GM12878 (cell line): Measurements from ENCODE around the gene GADD45A. TPM values are rescaled to one million over a fixed set of nuclear protein-coding genes. Genes with fewer than 3 reads are reported as not detected.

Experiments used
- ATAC-seq: fragments of 200-7000 bp; cut with Tn5 transposase; 3 replicates; pipeline ENCODE4 v1.9.1; 2020; ENCODE audit warnings: mild to moderate bottlenecking, moderate library complexity
- BruUV-seq: library from RNA; stranded (reverse); fragments of 400-500 nt; replicated peaks from 2 replicates; lab custom pipeline; 2021; lab: Mats Ljungman, UMichigan
- CTCF ChIA-PET: fragments of 300-600 bp; sonication (Branson Sonifier 250); formaldehyde crosslinking; extraction: SDS; loops from one replicate; lab custom pipeline; 2021; ENCODE audit warnings: inconsistent platforms; lab: Yijun Ruan, JAX
- POLR2A ChIA-PET: fragments of 350-600 bp; formaldehyde crosslinking; extraction: SDS; loops from one replicate; lab custom pipeline; 2021; ENCODE audit warnings: inconsistent platforms; lab: Charles Lee
- RAD21 ChIA-PET: fragments of 300-600 bp; sonication (Branson Sonifier 250); formaldehyde crosslinking; loops from one replicate; lab custom pipeline; 2023; ENCODE audit warnings: antibody characterized with exemption; ENCODE audit not compliant: unreplicated experiment; lab: Charles Lee
- SMC1A ChIA-PET: fragments of 300-600 bp; sonication (Branson Sonifier 250); formaldehyde crosslinking; loops from one replicate; lab custom pipeline; 2023; ENCODE audit not compliant: unreplicated experiment, uncharacterized antibody; lab: Charles Lee
- DNase-seq: peaks from one replicate; pipeline ENCODE4 v3.0.0-alpha.2; 2011; ENCODE audit warnings: low read depth, low spot score
- FAIRE-seq: peaks from 3 replicates; lab custom pipeline; 2011; peaks lifted over from hg19 to GRCh38; lab: Jason Lieb, UNC
- H2AFZ ChIP-seq: 2 replicates; pipeline ENCODE4 v1.6.0; 2011; ENCODE audit warnings: low read depth, low read length, control low read depth; ENCODE audit not compliant: control insufficient read depth
- H3K27ac ChIP-seq: 2 replicates; pipeline ENCODE4 v1.5.1; 2011; ENCODE audit warnings: control low read depth; ENCODE audit not compliant: control insufficient read depth, insufficient read depth
- H3K27me3 ChIP-seq, 2 experiments: replicated peaks in 1 of 2; 2 replicates each; pipeline versions ENCODE4 v1.6.0 to v1.6.1; 2011; ENCODE audit warnings: low read length in 1 of 2; ENCODE audit not compliant: control insufficient read depth in 2 of 2, insufficient read depth in 2 of 2
- H3K36me3 ChIP-seq, 2 experiments: 2 replicates each; pipeline ENCODE4 v1.5.1; 2011; ENCODE audit warnings: low read length in 1 of 2; ENCODE audit not compliant: control insufficient read depth in 2 of 2, insufficient read depth in 2 of 2
- H3K4me1 ChIP-seq: 2 replicates; pipeline ENCODE4 v1.6.1; 2011; ENCODE audit warnings: mild to moderate bottlenecking, low read length, moderate library complexity, mixed read lengths; ENCODE audit not compliant: control insufficient read depth, insufficient read depth
- H3K4me2 ChIP-seq: 2 replicates; pipeline ENCODE4 v1.6.0; 2011; ENCODE audit warnings: control low read depth; ENCODE audit not compliant: control insufficient read depth, insufficient read depth
- H3K4me3 ChIP-seq: fragments of 200-600 bp; sonication (generic); 2 replicates; pipeline ENCODE4 v1.5.1; 2016
- H3K79me2 ChIP-seq: 2 replicates; pipeline ENCODE4 v1.6.0; 2011; ENCODE audit warnings: low read length; ENCODE audit not compliant: control insufficient read depth, insufficient read depth
- H3K9ac ChIP-seq: 2 replicates; pipeline ENCODE4 v1.8.0; 2011; ENCODE audit warnings: low read length, control low read depth, mixed read lengths; ENCODE audit not compliant: control insufficient read depth, insufficient read depth
- H3K9me3 ChIP-seq: replicated peaks from 3 replicates; pipeline ENCODE4 v1.5.1; 2011; ENCODE audit warnings: mild to moderate bottlenecking, low read length; ENCODE audit not compliant: control insufficient read depth, insufficient read depth
- H4K20me1 ChIP-seq: 2 replicates; pipeline ENCODE4 v1.6.0; 2011; ENCODE audit not compliant: control insufficient read depth, insufficient read depth
- ASH2L ChIP-seq: fragments of 300-600, 200-600 bp; sonication (generic); IDR thresholded peaks from 2 replicates; pipeline ENCODE4 v1.6.1; 2017; ENCODE audit warnings: low read depth, mild to moderate bottlenecking, borderline replicate concordance
- BHLHE40 ChIP-seq, 2 experiments: fragments of 450-650 bp in 1 of 2; IDR thresholded peaks; 2 replicates each; pipeline ENCODE4 v1.6.1; 2011 to 2017; ENCODE audit warnings: low read depth in 2 of 2, borderline replicate concordance in 1 of 2, improper control_type of control experiment in 1 of 2, low read length in 1 of 2, mild to moderate bottlenecking in 1 of 2
- CHD1 ChIP-seq: IDR thresholded peaks from 2 replicates; pipeline ENCODE4 v1.6.1; 2012; ENCODE audit warnings: low read depth, low read length, improper control_type of control experiment
- CHD2 ChIP-seq: IDR thresholded peaks from 2 replicates; pipeline ENCODE4 v1.6.1; 2011; ENCODE audit warnings: low read depth, low read length, improper control_type of control experiment, borderline replicate concordance
- DPF2 ChIP-seq: fragments of 450-650 bp; IDR thresholded peaks from 2 replicates; pipeline ENCODE4 v1.6.1; 2017; ENCODE audit warnings: mild to moderate bottlenecking
- EZH2 ChIP-seq: IDR thresholded peaks from 2 replicates; pipeline ENCODE4 v1.6.1; 2012; ENCODE audit warnings: low read depth, mild to moderate bottlenecking, control low read depth, inconsistent platforms, low read length, borderline replicate concordance; ENCODE audit not compliant: control insufficient read depth
- HDAC6 ChIP-seq: fragments of 200-600 bp; sonication (generic); IDR thresholded peaks from one replicate; pipeline ENCODE4 v1.8.0; 2017; ENCODE audit warnings: antibody characterized with exemption; ENCODE audit not compliant: unreplicated experiment
- IKZF2 ChIP-seq, 2 experiments: fragments of 450-650 bp; IDR thresholded peaks; 2 replicates each; pipeline ENCODE4 v1.6.1; 2017; ENCODE audit warnings: mild to moderate bottlenecking in 2 of 2, moderate library complexity in 2 of 2
- MEF2B ChIP-seq: fragments of 450-650 bp; IDR thresholded peaks from 2 replicates; pipeline ENCODE4 v1.6.1; 2018; ENCODE audit warnings: mild to moderate bottlenecking, moderate library complexity; ENCODE audit not compliant: partially characterized antibody, poor library complexity, severe bottlenecking
- NFYB ChIP-seq: IDR thresholded peaks from 2 replicates; pipeline ENCODE4 v1.6.1; 2011; ENCODE audit warnings: low read depth, mild to moderate bottlenecking, low read length, improper control_type of control experiment, moderate library complexity; ENCODE audit not compliant: insufficient read depth
- RCOR1 ChIP-seq: conservative IDR thresholded peaks from 2 replicates; pipeline ENCODE4 v1.6.1; 2012; ENCODE audit warnings: low read depth, low read length, improper control_type of control experiment
- SPI1 ChIP-seq: IDR thresholded peaks from 2 replicates; pipeline ENCODE4 v1.6.1; 2011; ENCODE audit warnings: low read depth, mild to moderate bottlenecking, low read length, moderate library complexity, borderline replicate concordance; ENCODE audit not compliant: insufficient read depth
- SRF ChIP-seq, 2 experiments: IDR thresholded peaks; 2 replicates each; pipeline ENCODE4 v1.6.1; 2011; ENCODE audit warnings: low read depth in 2 of 2, low read length in 2 of 2, mild to moderate bottlenecking in 1 of 2, moderate library complexity in 1 of 2
- TBL1XR1 ChIP-seq: IDR thresholded peaks from 2 replicates; pipeline ENCODE4 v1.6.1; 2012; ENCODE audit warnings: low read depth, low read length, improper control_type of control experiment
- TCF12 ChIP-seq: IDR thresholded peaks from 2 replicates; pipeline ENCODE4 v1.6.1; 2011; ENCODE audit warnings: low read depth, mild to moderate bottlenecking, low read length
- YBX1 ChIP-seq: fragments of 450-650 bp; IDR thresholded peaks from 2 replicates; pipeline ENCODE4 v1.6.1; 2016; ENCODE audit warnings: antibody characterized with exemption
- ZBED1 ChIP-seq: IDR thresholded peaks from 2 replicates; pipeline ENCODE4 v1.6.1; 2016; ENCODE audit warnings: borderline replicate concordance
- ZBTB33 ChIP-seq: fragments of 450-650 bp; IDR thresholded peaks from 2 replicates; pipeline ENCODE4 v1.6.1; 2017; ENCODE audit warnings: mild to moderate bottlenecking
- WGBS: methylation state at CpG from one replicate; pipeline ENCODE4 v1.1.6; 2016; ENCODE audit warnings: low lambda C conversion rate; ENCODE audit not compliant: insufficient replicate concordance, insufficient coverage; ENCODE audit errors: missing lambda C conversion rate; 5-methylcytosine and 5-hydroxymethylcytosine counted together
- in situ Hi-C: fragments of 300-500 bp; cut with MboI; formaldehyde crosslinking; loops from 9 replicates; pipeline ENCODE4 v1.14.3; 2018; ENCODE audit warnings: mixed read lengths
- intact Hi-C: fragments of 100-400 bp; cut with micrococcal nuclease; formaldehyde crosslinking; loops from one replicate; pipeline ENCODE4 v1.14.2; 2022; ENCODE audit not compliant: unreplicated experiment
- polyA plus RNA-seq, 11 experiments: library from polyadenylated mRNA; depleted of rRNA in 4 of 11; unstranded in 6 of 11; stranded (reverse) in 5 of 11; fragments of >200 nt; fragmentation: Nextera tagmentation in 4 of 11; fragmentation: Illumina TruSeq in 1 of 11; extraction: Ambion mirVana in 4 of 11; extraction: Trizol in 1 of 11; gene quantifications; 1 replicate in 1 of 11; 2 replicates in 10 of 11; pipeline versions ENCODE4 v1.2.1 to v1.2.3, GENCODE V29; 2011 to 2016; ENCODE audit warnings: inconsistent platforms in 2 of 11, missing spikeins in 2 of 11, low read depth in 1 of 11
- total RNA-seq, 4 experiments: library from RNA; depleted of rRNA in 3 of 4; stranded (reverse); fragments of >200 nt in 3 of 4; fragmentation: Illumina TruSeq in 1 of 4; extraction: Trizol in 1 of 4; gene quantifications; 2 replicates each; pipeline versions ENCODE4 v1.2.1 to v1.2.3, GENCODE V29; 2013 to 2021

GADD45A gene
- total and polyA plus RNA-seq, 10 of the 15 experiments (the other 5 are each of a cell fraction or from before 2014, with no cell fraction given), result 4.7 to 48.9 (median 18.5) TPM

GRCh38 chr1:67677408-67677807 is 7.6 kb upstream of the GADD45A start:
- H2AFZ ChIP-seq, result no peak overlapping the region
- in situ Hi-C loops, result no loop called here
- no peak for DNase-seq

More at GRCh38 chr1:67677408-67677807, 7.6 kb upstream of the GADD45A start:
- H3K4me3 ChIP-seq, result no peak overlapping the region
- 92% methylated on average over 2 of the region's 2 CpGs for WGBS
- no peak for ATAC-seq
- no peaks in the 10 kb centered on the region for H3K27me3 ChIP-seq
- no peak overlapping the region for H3K4me2 ChIP-seq
- no peaks in the 10 kb centered on the region for H3K9me3 ChIP-seq
- no peak overlapping the region for H3K9ac ChIP-seq
- ChIA-PET CTCF (interaction anchor here (0.8 to 3.8 kb wide), 5 partner anchors 72 to 136 kb away, joined by 3 to 24 read pairs (median 10); no protein-coding TSS in a partner anchor), POLR2A (interaction anchor here (1.0 to 1.6 kb wide), 2 partner anchors 10 to 68 kb away, joined by 3 read pairs; no protein-coding TSS in a partner anchor), RAD21 (interaction anchor here (2.2 to 4.7 kb wide), 2 partner anchors 75 to 115 kb away, joined by 5 to 16 read pairs; no protein-coding TSS in a partner anchor)
- intact Hi-C loops, result no loop called here
- no peaks in the 10 kb centered on the region for H3K79me2 ChIP-seq
- H4K20me1 ChIP-seq, result no peaks in the 10 kb centered on the region
- FAIRE-seq, result no peak
- H3K4me1 ChIP-seq, result no peaks in the 10 kb centered on the region
- no peaks in the 10 kb centered on the region for H3K36me3 ChIP-seq
- no TSS peak for BruUV-seq
- no peak for TF ChIP-seq ZBED1
- no peak for TF ChIP-seq SRF (IDR thresholded peaks at IDR 0.05; ENCODE audit: low read depth in 2 of 2, low read length in 2 of 2)
- no peak for TF ChIP-seq EZH2
- no peak for TF ChIP-seq RCOR1
- no peak for TF ChIP-seq CHD1
- TF ChIP-seq IKZF2 (IDR thresholded peaks at IDR 0.05), result no peak
- TF ChIP-seq CHD2, result no peak
- no peak for TF ChIP-seq MEF2B
- TF ChIP-seq TBL1XR1, result no peak
- no peak for TF ChIP-seq TCF12
- TF ChIP-seq ASH2L, result no peak
- TF ChIP-seq NFYB, result no peak
- TF ChIP-seq HDAC6, result no peak
- TF ChIP-seq SPI1, result no peak
- TF ChIP-seq BHLHE40 (IDR thresholded peaks at IDR 0.05; ENCODE audit: borderline replicate concordance in 1 of 2, low read depth in 2 of 2, low read length in 1 of 2), result no peak
- no peak for TF ChIP-seq YBX1
- TF ChIP-seq ZBTB33, result no peak
- no peak for TF ChIP-seq DPF2
- TF ChIP-seq, all 136 proteins: peak for 0
- SMC1A ChIA-PET, result interaction anchor here (1.0 to 5.8 kb wide), 9 partner anchors 8 to 142 kb away, joined by 3 to 26 read pairs (median 4); partner anchors contain the start of gene GADD45A
- H3K27ac ChIP-seq, result no peak overlapping the region
